Prostate gland (tissue), 2 donors: ENCODE measurements around the gene ADAMTS7.
"Not testable (repeated sequence)": the region's sequence is repeated elsewhere in the genome, so short reads cannot be mapped to it uniquely, and the experiment has no call there.

Source experiments
- CTCF ChIP-seq, 4 experiments: fragments of 200-600 bp in 2 of 4; fragments of 450-650 bp in 2 of 4; sonication (generic) in 2 of 4; IDR thresholded peaks; 1 replicate in 3 of 4; 2 replicates in 1 of 4; pipeline ENCODE4 v1.5.1; 2016 to 2019; ENCODE audit warnings: antibody characterized with exemption in 4 of 4, mild to moderate bottlenecking in 2 of 4, moderate library complexity in 2 of 4
- POLR2A ChIP-seq: fragments of 450-650 bp; IDR thresholded peaks from one replicate; pipeline ENCODE4 v1.6.1; 2016; ENCODE audit warnings: antibody characterized with exemption, mild to moderate bottlenecking
- POLR2AphosphoS5 ChIP-seq: sonication (generic); formaldehyde crosslinking; IDR thresholded peaks from one replicate; pipeline ENCODE4 v1.6.1; 2017; ENCODE audit warnings: antibody characterized with exemption

- not testable (repeated sequence) for TF ChIP-seq POLR2A; CTCF (IDR thresholded peaks at IDR 0.05); POLR2AphosphoS5
These were observed 57.3 kb downstream of the ADAMTS7 start for GRCh38 chr15:78753751-78754535.
